HuH-7.5 (cell line): ENCODE data around the gene ARID5A.
"Not testable (repeated sequence)": the region's sequence is repeated elsewhere in the genome, so short reads cannot be mapped to it uniquely, and the experiment has no call there.

Experiments
- DNase-seq: peaks from one replicate; pipeline ENCODE4 v3.0.0; 2011; ENCODE audit warnings: low spot score

Gene ARID5A

DNA sequence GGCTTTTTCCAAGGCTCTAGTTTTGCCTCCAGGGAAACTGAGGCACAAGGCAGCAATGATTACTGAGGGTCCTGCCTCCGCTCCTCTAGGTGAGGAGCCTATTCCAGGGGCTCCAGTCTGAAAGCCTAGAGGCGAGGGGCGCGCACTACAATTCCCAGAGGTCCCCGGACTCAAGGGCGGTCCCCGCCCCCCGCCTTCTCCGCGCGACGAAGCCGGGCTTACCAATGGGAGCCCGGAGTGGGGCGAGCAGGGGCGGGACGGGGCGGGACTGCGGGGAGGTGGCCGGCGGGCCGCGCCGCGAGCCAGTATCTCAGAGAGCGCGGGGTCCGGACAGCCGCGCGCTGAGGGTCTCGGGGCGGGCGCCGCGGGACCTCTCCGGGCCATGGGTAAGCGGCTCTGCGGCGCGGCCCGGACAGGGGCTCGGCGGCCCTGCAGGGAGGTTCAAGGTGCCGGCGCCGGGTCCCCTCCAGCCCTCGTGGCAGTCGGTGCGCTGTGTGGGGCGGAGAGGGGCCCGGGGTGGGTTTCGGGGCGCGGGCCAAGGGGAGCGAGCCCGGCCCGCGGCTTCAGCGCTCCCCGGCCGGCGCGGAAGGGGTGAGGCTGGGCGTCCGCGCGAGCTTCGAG lies at the start of gene ARID5A:
ARID5A (plus strand) TSS at position 308 of the 621 bp plus-strand sequence; CDS start at position 383, 75 bp downstream.
- peak; percentile 98 for DNase-seq

GRCh38 chr2:96489261-96489660 lies 47.3 kb upstream of the ARID5A start:
- no peak for DNase-seq

DNA sequence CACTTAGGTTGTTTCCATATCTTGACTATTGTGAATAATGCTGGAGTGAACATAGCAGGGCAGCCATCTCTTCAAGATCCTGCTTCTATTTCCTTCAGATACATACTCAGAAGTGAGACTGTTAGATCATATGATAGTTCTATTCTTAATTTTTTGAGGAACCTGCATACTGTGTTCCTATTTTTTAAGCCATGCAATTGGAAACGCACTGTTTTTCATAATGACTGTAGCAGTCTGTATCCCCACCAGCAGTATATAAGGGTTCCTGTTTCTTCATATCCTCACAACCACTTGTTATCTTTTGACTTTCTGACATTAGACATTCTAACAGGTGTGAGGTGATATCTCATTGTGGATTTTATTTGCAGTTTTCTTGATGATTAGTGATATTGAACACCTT lies 46.9 kb upstream of the ARID5A start:
- no peak for DNase-seq

DNA sequence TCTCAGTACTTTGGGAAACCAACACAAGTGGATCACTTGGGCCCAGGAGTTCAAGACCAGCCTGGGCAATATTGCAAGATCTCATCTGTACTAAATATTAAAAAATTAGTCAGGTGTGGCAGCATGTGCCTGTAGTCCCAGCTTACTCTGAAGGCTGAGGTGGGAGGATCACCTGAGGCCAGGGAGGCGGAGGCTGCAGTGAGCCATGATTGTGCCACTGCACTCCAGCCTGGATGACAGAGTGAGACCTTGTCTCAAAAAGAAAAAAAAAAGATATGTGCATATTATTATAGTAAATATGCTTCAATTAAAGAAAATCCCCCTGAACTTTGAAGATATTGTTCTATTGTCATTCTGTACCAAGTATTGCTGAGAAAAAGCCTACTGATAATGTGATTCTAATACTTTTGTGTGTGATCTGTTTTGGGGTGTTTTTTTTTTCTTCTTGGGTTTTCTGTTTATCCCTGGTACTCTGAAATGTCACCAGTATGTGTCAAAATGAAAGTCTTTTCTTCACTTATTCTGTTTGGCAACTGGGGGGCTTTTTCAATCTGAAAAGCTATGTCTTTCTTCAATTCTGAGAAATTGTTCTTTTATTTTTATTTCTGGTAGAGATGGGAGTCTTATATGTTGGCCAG lies 44.6 kb upstream of the ARID5A start:
- DNase-seq: no peak

DNA sequence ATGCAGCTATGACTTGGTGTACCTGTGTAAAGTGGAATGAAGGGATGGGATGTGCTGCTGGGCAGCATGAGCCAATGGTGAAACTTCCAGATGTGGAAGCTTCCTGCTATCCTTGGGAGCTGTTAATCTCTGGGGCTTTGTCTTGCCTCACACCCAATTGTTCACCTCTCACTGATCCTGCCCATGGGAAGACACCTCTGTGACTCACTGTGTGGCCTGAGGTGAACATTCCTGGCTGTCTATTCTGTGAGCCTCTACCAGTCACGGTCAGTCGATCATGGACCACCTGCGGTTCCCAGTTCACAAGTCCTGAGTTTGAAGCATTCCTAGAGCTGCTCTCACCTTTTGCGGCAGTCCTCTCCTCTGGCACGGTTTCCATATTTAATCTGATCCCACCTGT lies 43.5 kb upstream of the ARID5A start:
- DNase-seq: no peak

- DNase-seq: no peak
Observed at GRCh38 chr2:96494188-96494587, 42.4 kb upstream of the ARID5A start.

- no peak for DNase-seq
Observed at GRCh38 chr2:96495982-96496629, 40.4 kb upstream of the ARID5A start.

- no peak for DNase-seq
Observed at GRCh38 chr2:96498021-96498431, 38.5 kb upstream of the ARID5A start.

DNA sequence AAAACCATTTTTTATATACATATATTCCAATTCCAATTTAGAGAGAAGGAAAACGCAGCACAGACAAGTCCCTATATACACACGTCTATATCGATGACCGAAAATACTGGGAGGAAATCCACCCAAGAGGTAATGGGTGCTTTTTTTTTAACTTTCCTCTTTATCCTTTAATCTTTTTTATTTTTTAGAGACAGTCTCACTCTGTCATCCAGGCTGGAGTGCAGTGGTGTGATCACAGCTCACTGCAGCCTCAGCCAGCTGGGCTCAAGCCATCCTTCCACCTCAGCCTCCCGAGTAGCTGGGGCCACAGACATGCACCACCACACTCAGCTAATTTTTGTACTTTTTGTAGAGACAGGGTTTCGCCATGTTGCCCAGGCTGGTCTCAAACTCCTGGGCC lies 37.9 kb upstream of the ARID5A start:
- not testable (repeated sequence) for DNase-seq

DNA sequence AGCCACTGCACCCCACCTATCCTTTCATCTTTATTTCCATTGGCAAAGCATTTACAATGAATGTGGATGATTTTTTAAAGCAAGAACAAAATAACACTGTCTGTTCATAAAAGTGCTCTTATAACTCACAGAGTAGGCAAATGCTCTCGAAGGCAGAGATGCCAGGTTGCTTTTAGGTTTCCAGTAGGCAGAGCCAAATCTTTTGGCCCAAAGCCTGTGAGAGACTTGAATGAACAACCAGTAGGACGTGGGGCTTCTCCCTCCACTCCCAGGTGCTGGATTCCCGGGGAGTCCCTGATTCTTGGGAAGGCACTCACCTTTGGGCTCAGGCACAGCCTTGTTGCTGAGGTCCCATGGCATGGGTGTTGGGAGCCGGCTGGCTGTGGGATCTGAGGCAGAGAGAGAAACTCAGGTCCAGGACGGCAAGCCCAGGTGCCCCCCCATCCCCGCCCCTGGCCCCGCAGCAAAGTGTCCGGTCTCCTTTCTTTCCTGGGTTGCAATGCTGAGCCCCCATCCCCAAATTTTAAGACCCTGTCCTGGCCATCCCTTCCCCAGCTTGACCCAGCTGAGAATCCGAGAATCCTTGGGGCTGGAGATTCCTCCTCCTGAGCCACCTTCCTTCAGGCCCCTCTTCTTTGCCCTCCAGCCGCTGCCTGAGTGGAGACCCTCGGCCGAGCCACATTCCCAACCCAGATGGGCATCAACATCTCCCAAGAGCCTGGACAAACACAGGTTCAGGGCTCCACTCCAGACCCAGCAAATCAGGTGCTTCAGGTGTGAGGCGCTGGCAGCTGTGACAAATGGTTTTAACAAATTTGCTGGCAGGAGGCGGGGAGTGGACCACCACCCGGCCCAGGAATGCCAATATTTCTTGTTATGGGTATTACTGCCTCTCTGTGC lies 37.2 kb upstream of the ARID5A start:
- DNase-seq: no peak

- no peak for DNase-seq
Observed at GRCh38 chr2:96500385-96501066, 36.0 kb upstream of the ARID5A start.

- no peak for DNase-seq
Observed at GRCh38 chr2:96501471-96501874, 35.1 kb upstream of the ARID5A start.

GRCh38 chr2:96501886-96502810 lies 34.4 kb upstream of the ARID5A start:
- DNase-seq: no peak

DNA sequence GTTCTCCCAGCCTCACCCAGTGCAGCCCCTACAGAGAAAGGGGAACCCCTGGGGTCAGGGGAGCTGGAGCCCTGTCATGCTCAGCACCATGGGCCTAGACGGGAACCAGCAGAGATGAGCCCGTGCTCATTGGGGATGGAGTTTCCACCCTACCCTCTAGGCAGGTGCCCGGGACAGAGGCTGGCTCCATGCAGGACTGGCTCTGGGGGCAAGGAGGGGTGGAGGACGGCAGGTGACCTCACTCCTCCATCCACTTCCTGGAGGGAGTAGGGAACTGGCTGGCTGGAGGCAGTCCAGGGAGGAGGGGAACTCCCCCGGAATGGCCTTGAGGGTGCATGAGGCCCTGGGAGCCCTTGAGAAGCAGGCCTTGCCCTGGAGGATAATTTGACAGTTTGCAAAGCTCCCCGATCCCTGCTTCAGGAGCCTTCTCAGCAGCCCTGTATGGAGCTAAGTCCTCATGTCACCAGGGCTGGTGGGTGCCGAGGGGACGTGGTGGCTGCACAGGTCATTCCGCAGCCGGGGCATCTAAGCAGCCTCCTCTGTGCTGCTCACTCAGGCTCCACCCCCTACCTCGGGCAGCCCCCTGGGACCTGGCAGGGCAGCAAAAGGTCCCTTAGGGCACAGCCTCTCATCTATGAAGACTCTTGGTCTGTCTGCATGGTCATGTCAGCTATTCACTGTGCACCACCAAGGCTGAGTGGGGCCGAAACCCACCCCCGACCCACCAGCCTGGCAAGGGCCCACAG lies 33.5 kb upstream of the ARID5A start:
- no peak for DNase-seq

GRCh38 chr2:96503637-96504243 lies 32.8 kb upstream of the ARID5A start:
- no peak for DNase-seq

- DNase-seq: peak; percentile 80
Observed at GRCh38 chr2:96505231-96505889, 31.2 kb upstream of the ARID5A start, which contains the start of gene NEURL3. TSS of gene NEURL3 (minus strand) at chr2:96505357. CDS start at chr2:96505286, 71 bp downstream.

DNA sequence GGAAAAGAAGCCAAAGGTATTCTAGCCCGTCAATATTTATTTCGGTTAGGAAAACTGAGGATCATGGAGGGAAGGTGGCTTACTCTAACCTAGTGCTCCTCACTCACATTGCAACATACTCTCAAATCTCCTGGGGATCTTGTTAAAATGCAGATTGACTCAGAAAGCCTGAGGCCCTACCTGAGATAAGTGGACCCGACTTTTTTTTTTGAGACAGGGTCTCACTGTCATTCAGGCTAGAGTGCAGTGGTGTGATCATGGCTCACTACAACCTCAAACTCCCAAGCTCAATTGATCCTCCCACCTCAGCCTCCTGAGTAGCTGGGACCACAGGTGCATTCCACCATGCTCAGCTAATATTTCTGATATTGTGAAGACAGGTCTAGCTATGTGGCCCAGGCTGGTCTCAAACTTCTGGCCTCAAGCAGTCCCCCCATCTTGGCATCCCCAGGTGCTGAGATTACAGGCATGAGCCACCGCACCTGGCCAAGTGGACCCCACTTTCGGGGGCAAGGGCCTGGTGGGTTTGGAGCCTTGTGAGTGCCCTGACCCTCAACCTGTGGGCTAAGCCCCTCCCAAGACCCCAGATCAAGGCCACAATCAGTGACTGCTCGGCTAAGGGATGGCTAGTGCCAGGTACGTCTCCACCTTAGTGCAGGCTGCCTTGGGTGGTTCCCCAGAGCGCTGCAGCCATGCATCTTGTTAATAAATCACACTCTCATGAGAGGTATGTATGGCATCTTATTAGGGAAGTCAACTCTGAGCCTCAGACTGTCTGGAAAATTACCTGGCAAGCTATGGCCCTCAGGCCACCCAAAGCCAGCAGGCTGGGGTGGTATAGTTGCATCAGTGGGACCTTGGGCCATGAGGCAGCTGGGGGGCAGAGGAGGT lies 30.3 kb upstream of the ARID5A start:
- DNase-seq: no peak

DNA sequence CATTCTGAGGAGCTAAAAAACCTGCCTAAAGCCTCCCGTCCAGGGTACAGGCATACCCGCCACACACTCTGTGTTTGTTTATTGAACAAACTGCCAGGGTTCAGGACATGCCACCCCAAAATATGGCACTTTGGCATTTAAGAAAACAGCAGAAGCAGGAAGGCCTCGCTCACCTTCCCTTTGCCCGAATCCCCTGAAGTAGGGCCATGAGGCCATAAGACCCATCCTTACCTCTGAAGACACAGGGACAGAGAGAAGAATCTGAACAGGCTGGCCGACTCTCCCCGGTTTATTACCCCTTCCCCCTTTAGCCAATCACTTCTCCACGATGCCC lies 29.7 kb upstream of the ARID5A start:
- no peak for DNase-seq
